Osteocyte (in vitro differentiated cells): Measurements from ENCODE around the gene PIP5K1B. TPM values are rescaled to one million over a fixed set of nuclear protein-coding genes. Genes with fewer than 3 reads are reported as not detected.

ENCODE experiments used
- DNase-seq: peaks from one replicate; pipeline ENCODE4 v3.0.0; 2021; ENCODE audit warnings: mixed read lengths; ENCODE audit not compliant: unreplicated experiment; ENCODE audit errors: extremely low spot score
- H3K27ac Mint-ChIP-seq: one replicate; pipeline ENCODE4 v1.8.0; 2021; ENCODE audit warnings: mild to moderate bottlenecking, mixed read lengths; ENCODE audit not compliant: unreplicated experiment
- H3K27me3 Mint-ChIP-seq: one replicate; pipeline ENCODE4 v1.8.0; 2021; ENCODE audit warnings: mixed read lengths; ENCODE audit not compliant: unreplicated experiment
- H3K36me3 Mint-ChIP-seq: one replicate; pipeline ENCODE4 v1.8.0; 2021; ENCODE audit warnings: mixed read lengths; ENCODE audit not compliant: unreplicated experiment
- H3K4me1 Mint-ChIP-seq: one replicate; pipeline ENCODE4 v1.8.0; 2021; ENCODE audit warnings: mixed read lengths; ENCODE audit not compliant: unreplicated experiment
- H3K4me3 Mint-ChIP-seq: one replicate; pipeline ENCODE4 v1.8.0; 2021; ENCODE audit warnings: mild to moderate bottlenecking, moderate library complexity, mixed read lengths; ENCODE audit not compliant: unreplicated experiment
- H3K9me3 Mint-ChIP-seq: one replicate; pipeline ENCODE4 v1.8.0; 2021; ENCODE audit warnings: mixed read lengths; ENCODE audit not compliant: unreplicated experiment
- CTCF ChIP-seq: fragments of 200-600 bp; sonication (generic); IDR thresholded peaks from 2 replicates; pipeline ENCODE4 v1.5.0; 2021; ENCODE audit warnings: antibody characterized with exemption, mild to moderate bottlenecking, moderate library complexity
- total RNA-seq: library from RNA; stranded (reverse); gene quantifications from 2 replicates; pipeline ENCODE4 v1.2.1, GENCODE V29; 2021

PIP5K1B gene
- total RNA-seq, 1 donor from 2014 or later: not detected

GRCh38 chr9:68861436-68861835 lies 156.4 kb downstream of the PIP5K1B start:
- Mint-ChIP-seq H3K27ac (no peak overlapping the region), H3K4me1 (no peaks in the 10 kb centered on the region), H3K9me3 (no peaks in the 10 kb centered on the region), H3K4me3 (no peak overlapping the region), H3K36me3 (no peaks in the 10 kb centered on the region), H3K27me3 (peaks cover 4% of the 10 kb centered on the region)
- DNase-seq: no peak
- TF ChIP-seq CTCF: no peak

- Mint-ChIP-seq H3K27me3 (no peaks in the 10 kb centered on the region), H3K9me3 (no peaks in the 10 kb centered on the region), H3K4me3 (no peak overlapping the region), H3K27ac (no peak overlapping the region), H3K4me1 (no peaks in the 10 kb centered on the region), H3K36me3 (no peaks in the 10 kb centered on the region)
- no peak for DNase-seq
- TF ChIP-seq CTCF: no peak
Observed at GRCh38 chr9:68867066-68867465, 162.0 kb downstream of the PIP5K1B start.

GRCh38 chr9:68869022-68869421 lies 164.0 kb downstream of the PIP5K1B start:
- Mint-ChIP-seq H3K4me1 (no peaks in the 10 kb centered on the region), H3K36me3 (no peaks in the 10 kb centered on the region), H3K4me3 (no peak overlapping the region), H3K27ac (no peak overlapping the region), H3K27me3 (no peaks in the 10 kb centered on the region), H3K9me3 (no peaks in the 10 kb centered on the region)
- DNase-seq: no peak
- no peak for TF ChIP-seq CTCF

- no peak for DNase-seq
- H3K4me3 Mint-ChIP-seq: no peak overlapping the region
- no peaks in the 10 kb centered on the region for H3K27me3 Mint-ChIP-seq
- no peak overlapping the region for H3K27ac Mint-ChIP-seq
- H3K4me1 Mint-ChIP-seq: no peaks in the 10 kb centered on the region
- TF ChIP-seq CTCF: no peak
- no peaks in the 10 kb centered on the region for H3K9me3 Mint-ChIP-seq
- no peaks in the 10 kb centered on the region for H3K36me3 Mint-ChIP-seq
Observed at GRCh38 chr9:68870086-68870485, 165.0 kb downstream of the PIP5K1B start.

GRCh38 chr9:68871236-68871635 lies 166.2 kb downstream of the PIP5K1B start:
- no peak for DNase-seq
- no peaks in the 10 kb centered on the region for H3K36me3 Mint-ChIP-seq
- no peaks in the 10 kb centered on the region for H3K9me3 Mint-ChIP-seq
- H3K27me3 Mint-ChIP-seq: no peaks in the 10 kb centered on the region
- no peak for TF ChIP-seq CTCF
- no peak overlapping the region for H3K27ac Mint-ChIP-seq
- H3K4me1 Mint-ChIP-seq: no peaks in the 10 kb centered on the region
- no peak overlapping the region for H3K4me3 Mint-ChIP-seq
